MM.1S (cell line): ENCODE data around the gene SCIMP.
"Not testable (repeated sequence)": the region's sequence is repeated elsewhere in the genome, so short reads cannot be mapped to it uniquely, and the experiment has no call there.

Experiments
- EZH2 ChIP-seq: fragments of 300-600 bp; sonication (generic); optimal IDR thresholded peaks from 2 replicates; pipeline ENCODE3; 2017; ENCODE audit warnings: low read depth, mild to moderate bottlenecking, antibody characterized with exemption, low read length, mixed read lengths
- EZH2phosphoT487 ChIP-seq: fragments of 300-600 bp; sonication (generic); IDR thresholded peaks from 2 replicates; pipeline ENCODE4 v1.6.1; 2018; ENCODE audit warnings: antibody characterized with exemption, low read length
- TF ChIP-seq, protein P1 (sequence below): fragments of 300-600 bp; sonication (generic); IDR thresholded peaks from 2 replicates; pipeline ENCODE4 v1.5.1; 2016; ENCODE audit warnings: antibody characterized with exemption, low read length, mixed read lengths

DNA sequence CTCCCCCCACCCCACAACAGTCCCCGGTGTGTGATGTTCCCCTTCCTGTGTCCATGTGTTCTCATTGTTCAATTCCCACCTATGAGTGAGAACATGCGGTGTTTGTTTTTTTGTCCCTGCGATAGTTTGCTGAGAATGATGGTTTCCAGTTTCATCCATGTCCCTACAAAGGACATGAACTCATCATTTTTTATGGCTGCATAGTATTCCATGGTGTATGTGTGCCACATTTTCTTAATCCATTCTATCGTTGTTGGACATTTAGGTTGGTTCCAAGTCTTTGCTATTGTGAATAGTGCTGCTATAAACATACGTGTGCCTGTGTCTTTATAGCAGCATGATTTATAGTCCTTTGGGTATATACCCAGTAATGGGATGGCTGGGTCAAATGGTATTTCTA is 17.1 kb downstream of the SCIMP start:
- TF ChIP-seq EZH2, EZH2phosphoT487: not testable (repeated sequence)
- TF ChIP-seq, protein P1, sequence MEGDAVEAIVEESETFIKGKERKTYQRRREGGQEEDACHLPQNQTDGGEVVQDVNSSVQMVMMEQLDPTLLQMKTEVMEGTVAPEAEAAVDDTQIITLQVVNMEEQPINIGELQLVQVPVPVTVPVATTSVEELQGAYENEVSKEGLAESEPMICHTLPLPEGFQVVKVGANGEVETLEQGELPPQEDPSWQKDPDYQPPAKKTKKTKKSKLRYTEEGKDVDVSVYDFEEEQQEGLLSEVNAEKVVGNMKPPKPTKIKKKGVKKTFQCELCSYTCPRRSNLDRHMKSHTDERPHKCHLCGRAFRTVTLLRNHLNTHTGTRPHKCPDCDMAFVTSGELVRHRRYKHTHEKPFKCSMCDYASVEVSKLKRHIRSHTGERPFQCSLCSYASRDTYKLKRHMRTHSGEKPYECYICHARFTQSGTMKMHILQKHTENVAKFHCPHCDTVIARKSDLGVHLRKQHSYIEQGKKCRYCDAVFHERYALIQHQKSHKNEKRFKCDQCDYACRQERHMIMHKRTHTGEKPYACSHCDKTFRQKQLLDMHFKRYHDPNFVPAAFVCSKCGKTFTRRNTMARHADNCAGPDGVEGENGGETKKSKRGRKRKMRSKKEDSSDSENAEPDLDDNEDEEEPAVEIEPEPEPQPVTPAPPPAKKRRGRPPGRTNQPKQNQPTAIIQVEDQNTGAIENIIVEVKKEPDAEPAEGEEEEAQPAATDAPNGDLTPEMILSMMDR, result not testable (repeated sequence)
